NCI-H146 treated with DMSO at 0.1 percent for 48 hours (cell line): ENCODE results near the gene LPIN1.

Experiments used
- DNase-seq: peaks from one replicate; lab custom pipeline; 2025; ENCODE audit not compliant: unreplicated experiment; lab: John Stamatoyannopoulos, UW

Gene LPIN1

DNA sequence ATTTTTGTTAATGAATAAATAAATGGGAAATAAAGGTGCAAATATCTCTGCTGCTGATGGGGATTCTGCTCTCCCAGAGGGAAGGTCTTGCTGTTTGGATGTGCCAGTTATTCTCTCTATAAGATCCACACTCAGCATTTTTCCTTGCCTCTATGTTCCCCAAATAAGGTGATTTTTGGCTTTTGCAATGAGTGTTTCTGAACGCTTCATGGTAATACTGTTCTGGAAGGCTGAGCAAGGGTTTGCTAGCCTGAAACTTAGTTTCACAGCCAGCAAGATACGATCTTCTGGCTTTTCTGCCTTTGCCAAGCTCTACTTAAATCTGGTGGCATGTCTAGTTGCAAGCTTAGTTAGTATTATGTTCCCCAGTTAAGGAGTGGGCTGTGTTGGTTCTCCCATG lies 114.6 kb downstream of the LPIN1 start:
- no peak for DNase-seq

DNA sequence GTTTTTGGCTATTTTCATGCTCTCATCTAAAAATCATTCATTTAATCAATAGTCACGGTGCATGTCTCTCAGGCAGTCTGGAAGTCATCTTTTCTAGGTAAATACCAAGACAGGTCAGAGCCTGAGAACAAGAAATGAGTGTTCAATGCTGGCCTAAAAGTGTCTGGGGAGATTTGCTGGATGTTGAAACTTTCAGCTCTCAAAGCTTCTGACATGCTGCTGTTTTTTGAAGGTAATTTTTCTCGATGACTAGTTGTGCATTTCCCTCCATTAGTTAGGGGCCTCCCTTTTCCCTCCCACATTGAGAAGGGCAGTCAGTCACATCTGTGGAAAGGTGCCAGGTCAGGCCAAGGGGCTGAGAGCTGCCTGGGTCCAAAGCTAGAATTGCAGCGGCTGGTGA lies 115.6 kb downstream of the LPIN1 start:
- no peak for DNase-seq

DNA sequence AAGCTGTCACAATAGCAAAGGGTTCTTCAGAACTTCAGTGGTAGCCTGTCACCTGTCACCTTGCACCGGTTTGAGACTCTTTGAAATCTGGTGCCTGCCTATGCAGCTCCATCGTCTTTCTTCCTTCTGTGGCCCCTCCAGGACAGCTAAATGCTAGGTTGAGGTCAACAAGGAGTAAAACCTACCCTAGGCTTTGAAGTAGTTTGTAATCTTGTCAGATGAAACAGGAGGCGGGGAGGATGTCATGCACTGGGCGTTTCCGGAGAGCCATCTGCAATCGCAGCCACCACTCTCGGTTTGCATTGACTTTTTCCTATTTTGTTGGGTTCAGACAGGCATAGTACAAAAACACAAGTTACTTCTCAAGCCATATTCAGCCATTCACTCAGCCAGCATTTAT lies 116.7 kb downstream of the LPIN1 start:
- no peak for DNase-seq

DNA sequence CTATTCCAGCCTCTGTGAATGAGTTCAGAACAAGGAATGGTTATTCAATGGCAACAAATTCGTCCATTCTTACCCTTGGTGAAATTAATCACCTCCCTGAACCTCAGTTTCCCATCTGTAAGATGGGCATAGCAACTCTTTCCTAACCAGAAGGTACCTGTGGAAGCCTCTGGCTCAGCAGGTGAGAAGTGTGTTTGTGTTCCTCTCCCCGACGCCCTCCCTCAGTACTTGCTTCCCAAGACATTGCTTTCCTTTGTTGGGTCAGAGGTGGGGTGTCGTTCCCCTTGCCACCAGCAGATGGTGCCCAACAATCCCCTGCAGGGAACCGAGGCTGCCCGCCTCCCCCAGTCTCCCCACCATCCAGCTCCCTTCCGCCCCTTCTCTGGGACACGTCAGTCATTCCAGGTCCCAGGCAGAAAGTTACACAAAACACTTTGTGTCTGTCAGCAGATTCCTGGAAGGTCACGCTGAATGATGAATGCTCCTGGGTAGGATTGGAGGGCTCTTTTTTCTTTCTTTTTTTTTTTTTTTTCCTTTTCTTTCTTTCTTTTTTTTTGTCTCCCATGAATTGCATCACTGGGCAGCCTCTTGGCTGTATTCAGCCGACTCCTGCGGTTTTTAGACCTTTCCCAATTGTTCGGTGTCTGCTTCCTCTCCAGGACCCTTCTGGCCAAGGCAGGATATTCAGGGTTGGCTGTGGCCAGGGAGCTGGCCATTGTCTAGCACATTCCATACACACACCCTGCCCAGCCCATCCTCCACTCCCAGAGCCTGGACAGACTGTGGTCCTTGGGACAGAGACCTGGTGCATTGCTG lies 117.3 kb downstream of the LPIN1 start:
- DNase-seq = no peak

DNA sequence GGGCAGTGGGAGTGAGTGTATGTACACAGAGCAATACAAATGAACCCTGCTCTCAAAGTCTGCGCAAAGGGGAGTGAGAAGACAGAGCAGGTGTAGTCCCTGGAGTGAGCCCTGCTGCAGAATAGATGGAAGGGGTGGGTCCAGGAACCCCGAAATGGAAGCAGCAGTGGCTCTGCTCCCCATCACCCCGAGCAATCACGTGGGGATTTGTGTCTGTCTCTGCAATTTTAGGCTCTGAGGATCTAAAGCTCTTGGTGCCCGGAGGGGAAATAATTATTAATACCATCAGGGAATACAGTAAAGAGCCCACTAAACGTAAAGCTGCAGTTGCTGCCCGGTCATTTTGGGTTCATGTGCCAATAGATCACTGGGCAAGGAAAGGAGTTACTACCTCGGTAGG lies 118.3 kb downstream of the LPIN1 start:
- DNase-seq = no peak

DNA sequence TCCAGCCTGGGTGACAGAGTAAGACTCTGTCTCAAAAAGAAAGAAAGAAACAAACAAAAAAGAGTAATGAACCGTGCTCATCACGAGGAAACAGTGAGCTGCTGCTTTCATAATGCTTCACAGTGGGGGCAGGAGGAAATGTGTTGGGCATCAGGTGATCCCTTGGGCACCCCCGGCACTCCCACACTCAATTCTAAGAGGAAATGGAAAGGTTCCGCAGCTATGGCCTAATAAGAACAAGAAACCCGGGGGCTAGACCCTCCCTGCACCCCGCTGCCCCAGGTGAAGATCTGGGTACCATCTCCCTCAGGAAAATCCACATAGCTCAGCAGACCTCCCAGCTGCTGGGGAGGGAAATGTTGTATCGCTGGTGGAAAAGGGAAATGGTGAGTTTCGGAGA lies 118.9 kb downstream of the LPIN1 start:
- DNase-seq = no peak

DNA sequence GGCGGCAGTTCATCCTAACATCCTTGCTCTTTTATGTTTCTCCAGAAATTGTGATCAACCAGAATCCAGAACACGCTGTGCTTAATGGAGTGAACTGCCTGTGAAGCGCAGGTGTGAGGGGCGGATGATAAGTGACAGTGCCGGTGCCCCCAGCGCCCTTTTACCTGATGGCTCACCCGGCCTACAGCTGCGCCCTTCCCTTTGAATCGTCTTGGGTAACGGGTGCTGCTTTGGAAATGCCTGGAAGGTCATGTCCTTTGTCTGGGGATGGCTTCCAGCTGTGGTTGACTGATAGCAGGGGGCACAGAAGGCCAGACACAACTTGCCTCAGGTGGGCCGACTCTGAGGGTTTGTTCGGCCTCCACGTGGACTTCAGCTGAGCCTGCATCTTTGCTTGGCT lies 119.4 kb downstream of the LPIN1 start:
- DNase-seq = no peak

DNA sequence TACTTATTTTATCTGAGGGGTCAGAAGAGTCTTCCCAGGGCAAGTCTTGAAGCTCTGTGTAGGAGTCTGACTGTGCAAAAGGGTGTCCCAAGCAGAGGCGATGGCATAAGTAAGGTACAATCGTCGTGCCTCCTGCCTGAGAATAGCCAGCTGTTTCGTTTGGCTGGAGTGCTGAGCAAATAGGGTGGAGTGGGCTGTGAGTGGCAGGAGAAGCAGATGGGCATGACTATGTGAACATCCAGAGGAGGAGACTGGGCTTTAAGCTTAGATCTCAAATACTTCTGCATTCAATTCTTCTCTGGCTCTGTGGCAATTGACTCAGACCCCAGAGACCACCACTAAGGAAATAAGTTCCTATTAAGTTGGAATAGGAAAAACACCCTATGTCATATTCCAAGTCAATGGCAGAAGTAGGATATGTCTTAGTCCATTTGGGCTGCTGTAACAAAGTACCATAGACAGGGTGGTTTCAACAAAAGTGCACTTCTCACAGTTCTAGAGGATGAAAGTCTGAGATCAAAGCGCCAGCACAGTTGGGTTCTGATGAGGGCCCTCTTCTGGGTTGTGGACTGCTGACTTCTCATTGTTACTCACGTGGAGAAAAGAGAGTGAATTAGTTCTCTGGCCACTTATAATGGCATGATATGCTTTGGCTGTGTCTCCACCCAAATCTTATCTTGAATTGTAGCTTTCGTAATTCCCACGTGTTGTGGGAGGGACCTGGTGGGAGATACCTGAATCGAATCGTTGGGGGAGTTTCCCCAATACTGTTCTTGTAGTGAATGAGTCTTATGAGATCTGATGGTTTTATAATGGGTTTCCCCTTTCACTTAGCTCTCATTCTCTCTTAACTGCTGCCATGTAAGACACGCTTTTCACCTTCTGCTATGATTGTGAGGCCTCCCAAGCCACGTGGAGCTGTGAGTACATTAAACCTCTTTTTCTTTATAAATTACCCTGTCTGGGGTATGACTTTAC lies 120.2 kb downstream of the LPIN1 start:
- no peak for DNase-seq

DNA sequence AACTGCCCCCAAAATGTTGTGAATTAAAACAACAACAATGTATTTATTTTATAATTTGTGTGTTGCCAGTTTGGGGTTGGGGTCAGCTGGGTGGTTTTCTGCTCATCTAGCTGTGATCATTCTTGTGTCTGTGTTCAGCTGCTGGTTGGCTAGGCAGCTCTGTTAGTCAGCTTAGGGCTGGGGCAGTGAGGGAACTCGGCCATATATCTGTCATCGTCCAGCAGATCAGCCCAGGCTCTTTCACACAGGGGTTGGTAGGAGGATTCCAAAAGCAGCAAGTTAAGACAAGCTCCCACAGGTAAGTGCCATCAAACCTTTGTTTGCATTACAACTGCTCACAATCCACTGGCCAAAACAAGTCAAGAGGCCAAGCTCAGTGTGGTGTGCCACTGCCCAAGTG lies 121.5 kb downstream of the LPIN1 start:
- DNase-seq = no peak

DNA sequence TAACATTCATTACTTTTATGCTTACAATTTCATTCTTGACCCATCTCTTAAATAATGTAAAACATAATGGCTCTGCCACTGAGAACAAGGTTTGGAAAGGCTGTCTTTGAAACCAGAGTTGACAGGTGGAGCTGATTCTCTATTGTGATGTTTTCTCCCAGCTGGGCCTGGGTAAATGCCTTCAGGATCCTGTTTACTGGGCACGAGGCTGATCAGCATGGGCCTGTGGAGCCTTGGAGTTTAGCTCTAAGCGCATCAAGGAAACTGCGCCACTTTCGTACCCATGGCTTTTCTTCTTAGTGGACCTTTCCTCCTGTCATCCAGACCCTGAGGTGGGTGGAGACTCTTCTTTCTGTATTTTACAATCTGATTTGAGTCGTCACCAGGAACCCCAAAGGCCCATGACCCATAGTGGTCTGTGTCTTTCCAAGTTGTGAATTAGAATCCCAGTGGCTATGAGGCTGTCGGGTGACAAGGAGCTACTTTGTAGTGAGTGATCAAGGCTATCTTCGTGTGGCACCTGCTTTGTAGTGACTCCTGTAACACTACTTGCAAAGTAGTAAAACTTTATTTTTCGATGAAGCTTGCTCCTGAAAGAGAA lies 123.1 kb downstream of the LPIN1 start:
- no peak for DNase-seq

DNA sequence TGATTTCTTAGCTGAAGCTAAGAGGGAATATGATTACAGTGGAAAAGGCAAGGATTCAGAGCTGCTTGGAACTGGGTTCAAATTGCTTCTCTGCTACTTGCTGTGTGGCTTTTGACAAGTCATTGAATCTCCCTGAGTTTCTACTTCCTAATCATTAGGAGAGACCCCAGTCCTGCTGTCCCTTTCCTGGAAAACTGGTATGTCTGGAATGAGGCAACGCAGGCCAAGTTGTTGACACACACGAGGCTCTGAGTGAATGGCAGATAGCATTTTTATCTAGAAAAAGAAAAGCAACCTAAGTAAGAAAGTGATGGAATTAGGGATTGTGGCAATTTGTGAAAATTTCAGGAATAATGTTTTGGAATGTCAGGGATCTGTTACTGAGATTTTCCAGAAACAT lies 123.6 kb downstream of the LPIN1 start:
- no peak for DNase-seq

DNA sequence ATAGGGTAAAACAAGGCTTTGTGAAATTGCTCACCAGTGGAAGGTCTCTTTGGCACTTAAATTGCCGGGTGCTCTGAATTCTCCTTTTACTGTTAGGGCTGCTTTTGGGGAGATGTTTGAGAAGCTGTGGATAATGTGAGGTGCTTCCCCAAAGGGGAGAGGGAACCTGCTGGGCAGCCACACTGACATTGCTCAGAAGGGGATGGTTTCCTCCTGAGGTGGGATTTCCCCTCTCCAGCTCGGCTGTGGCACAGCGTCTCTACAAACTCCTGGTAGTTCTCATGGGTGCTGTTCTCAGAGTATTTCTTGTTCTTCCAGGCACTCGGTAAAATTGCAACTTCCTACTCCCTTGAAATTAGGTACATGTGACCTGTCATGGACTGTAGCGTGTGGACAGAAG lies 124.2 kb downstream of the LPIN1 start:
- no peak for DNase-seq

DNA sequence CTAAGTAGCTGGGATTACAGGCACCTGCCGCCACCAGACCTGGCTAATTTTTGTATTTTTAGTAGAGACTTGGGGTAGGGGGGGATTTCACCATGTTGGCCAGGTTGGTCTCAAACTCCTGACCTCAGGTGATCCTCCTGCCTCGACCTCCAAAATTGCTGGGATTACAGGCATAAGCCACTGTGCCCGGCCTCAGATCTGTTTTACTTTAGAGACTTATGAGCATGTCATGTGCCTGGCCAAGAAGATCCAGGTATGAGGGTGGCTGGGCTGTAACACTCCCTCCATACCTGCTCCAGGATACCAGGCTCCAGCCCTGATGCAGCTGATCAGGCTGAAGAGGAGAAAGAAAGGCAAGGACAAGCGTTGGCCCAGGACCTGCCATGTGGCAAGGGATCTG lies 125.0 kb downstream of the LPIN1 start:
- DNase-seq = no peak

DNA sequence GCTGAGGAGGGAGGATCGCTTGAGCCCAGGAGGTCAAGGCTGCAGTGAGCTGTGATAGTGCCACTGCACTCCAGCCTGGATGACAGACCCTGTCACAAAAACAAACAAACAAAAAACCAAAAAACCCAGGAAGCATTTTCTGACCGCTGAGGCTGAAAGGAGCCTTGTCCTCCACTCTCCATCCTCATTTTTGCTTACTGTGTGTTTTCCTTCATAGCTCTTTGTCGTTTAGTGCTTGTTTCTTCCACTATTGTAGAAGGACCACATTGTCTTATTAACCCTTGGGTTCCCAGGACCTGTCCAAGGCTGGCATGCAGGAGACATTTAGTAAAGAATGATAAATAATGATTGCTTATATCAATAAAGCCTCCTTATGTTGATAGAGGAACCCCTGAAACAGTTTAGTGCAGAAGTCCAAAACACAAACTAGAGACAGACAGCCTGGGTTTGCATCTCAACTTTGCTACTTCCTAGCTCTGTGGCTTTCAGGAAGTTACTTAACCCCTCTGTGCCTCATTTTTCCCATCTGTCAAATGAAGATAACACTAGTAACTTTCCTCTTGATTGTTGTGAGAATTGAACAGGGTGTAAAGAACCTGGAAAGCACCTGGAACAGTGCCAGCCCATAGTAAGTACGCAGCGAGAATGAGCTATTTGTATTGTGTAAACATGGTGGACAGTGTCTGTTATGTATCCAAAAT lies 126.0 kb downstream of the LPIN1 start:
- no peak for DNase-seq

DNA sequence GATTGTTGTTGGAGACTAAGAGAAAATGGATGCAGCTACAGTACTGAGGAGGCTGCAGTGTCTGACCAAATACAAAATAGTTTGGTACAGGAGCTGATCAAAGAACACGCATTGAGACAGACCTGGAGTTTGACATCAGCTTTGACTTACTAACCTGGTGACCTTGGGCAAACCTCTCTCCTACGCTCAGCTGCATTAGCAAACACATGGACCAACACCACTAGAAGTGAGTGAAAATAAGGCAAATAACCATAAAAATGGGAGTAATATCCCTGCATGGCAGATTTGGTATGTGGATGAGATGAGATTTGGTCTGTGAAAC lies 126.5 kb downstream of the LPIN1 start:
- DNase-seq = no peak

DNA sequence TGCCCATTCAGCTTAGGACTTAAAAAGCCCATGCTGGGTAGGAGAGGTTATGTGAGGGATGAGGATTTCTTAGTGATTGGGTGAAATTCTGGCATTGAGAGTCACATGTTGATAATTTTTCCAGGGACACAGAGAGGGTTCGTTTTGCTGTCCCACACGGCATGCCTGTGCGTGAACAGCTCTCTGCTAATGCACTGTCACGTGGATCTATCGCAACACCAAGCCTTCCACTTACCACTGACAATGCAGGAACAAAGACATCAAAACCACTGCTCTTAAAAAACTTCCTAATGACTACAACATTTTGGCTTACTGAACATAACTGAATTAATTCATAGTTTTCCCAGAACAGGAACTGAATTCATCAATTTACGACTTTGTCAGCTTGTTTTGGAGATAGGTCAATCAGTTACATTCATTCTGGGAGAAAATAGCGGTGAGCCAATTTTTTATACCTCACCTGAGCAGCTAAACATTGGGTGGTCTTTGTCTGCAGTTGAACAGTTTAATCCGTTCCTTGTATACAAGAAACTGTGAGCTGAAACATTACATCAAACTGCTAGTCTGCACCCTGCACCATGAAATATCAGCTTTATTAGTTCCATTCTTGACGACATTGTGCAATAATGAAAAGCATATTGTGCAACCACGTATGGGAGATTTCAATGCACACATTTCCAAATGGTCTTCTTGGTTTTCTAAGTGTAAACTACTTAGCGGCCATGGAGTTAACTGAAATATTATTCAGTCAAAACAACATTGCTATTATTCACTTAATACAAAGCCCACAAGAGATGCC lies 127.1 kb downstream of the LPIN1 start:
- DNase-seq = no peak

DNA sequence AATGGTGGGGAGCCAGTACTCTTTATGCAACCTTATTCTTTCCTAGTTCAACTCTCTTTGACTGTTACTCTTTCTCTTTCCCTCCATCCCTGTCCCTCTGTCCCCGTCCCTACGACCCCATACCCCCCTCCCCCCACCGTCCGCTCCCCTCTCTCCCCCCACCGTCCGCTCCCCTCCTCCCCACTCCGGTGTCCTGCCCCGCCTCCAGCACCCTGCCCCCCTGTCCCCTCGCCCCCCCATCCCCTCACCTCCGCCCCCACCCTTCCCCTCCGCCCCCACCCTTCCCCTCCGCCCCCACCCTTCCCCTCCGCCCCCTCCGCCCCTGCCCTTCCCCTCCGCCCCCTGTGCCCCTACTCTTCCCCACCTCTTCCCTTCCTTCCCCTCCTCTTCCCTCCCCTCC lies 128.4 kb downstream of the LPIN1 start:
- DNase-seq = no peak

DNA sequence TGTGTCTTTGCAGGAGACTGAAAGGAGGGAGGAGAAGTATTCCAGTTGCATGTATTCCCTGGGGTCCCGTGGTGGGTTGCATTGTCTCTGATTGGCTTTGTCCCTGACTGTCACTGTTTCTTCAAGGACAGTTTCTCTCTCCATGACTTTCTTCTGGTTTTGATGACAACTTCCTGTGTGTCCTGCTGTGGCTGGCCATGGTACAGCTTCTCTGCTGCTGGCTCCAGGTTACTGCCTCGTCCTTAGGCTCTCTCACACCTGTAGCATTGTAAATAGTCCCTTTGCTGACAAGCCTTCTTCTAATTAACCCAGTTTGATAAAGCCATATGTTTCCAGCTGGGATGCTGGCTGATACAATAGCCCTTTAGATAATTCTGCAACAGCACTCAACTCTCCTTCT lies 129.0 kb downstream of the LPIN1 start:
- DNase-seq = no peak

DNA sequence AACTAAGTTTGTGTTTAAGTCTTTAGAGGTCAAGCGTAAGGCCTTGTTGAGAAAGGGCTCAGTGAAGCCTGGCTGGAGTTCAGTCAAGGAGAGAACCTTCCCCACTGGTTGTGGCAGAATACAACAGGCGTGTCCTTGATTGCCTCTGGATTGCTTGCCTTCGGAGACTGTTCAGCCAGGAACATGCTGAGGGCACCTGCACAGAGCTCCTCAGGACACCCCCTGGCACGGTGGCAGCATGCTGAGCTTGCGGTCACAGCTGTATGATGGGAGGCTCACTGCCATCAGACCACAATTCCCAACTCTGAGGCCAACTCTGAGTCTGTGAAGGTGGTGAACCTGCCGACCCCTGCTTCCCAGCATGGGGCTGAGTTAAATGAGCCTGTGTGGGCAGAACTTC lies 130.0 kb downstream of the LPIN1 start:
- DNase-seq = no peak

DNA sequence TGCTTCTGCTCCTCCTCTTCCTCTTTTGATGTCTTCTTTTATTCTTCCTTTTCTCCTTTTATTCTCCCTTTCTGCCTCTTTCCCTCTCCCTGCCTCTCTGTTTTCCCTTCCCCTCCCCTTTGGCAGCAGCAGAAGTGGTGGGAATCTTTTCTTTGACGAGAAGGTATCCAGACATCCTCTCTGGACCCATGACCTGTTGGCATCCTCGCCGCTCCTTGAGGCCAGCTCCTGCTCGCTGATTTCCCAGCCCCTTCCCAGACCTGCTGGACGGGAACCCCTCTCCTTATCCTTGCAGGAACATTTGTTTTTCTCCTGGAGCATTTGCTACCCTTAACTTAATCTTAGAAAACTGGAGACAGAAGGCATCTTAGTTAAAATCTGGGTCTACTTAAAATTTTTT lies 130.5 kb downstream of the LPIN1 start:
- DNase-seq = no peak
